H1 (cell line): ENCODE measurements around the gene FAM53B. TPM values are rescaled to one million over a fixed set of nuclear protein-coding genes. Genes with fewer than 3 reads are reported as not detected.

Source experiments
- CTCF ChIA-PET: fragments of 300-600 bp; sonication (Branson Sonifier 250); formaldehyde crosslinking; loops from one replicate; lab custom pipeline; 2021; ENCODE audit not compliant: partially characterized antibody; lab: Charles Lee
- POLR2A ChIA-PET: fragments of 300-600 bp; sonication (Branson Sonifier 250); formaldehyde crosslinking; loops from one replicate; lab custom pipeline; 2021; ENCODE audit warnings: inconsistent platforms; ENCODE audit not compliant: partially characterized antibody; lab: Charles Lee
- DNase-seq, 2 experiments: peaks; one replicate each; pipeline versions ENCODE4 v3.0.0 to v3.0.0-alpha.2; 2010 to 2022; ENCODE audit warnings: low spot score in 2 of 2, low read depth in 1 of 2, mixed read lengths in 1 of 2
- FAIRE-seq: peaks from 2 replicates; lab custom pipeline; 2011; peaks lifted over from hg19 to GRCh38; lab: Jason Lieb, UNC
- H2AFZ ChIP-seq: 2 replicates; pipeline ENCODE4 v1.8.1; 2012; ENCODE audit warnings: low read length, inconsistent platforms
- H2AK5ac ChIP-seq: 2 replicates; pipeline ENCODE4 v1.6.1; 2013; ENCODE audit warnings: low read depth, low read length
- H2BK120ac ChIP-seq: replicated peaks from 2 replicates; pipeline ENCODE3; 2013; ENCODE audit warnings: low read depth, low read length, inconsistent platforms
- H2BK12ac ChIP-seq: 2 replicates; pipeline ENCODE4 v1.6.1; 2013; ENCODE audit warnings: low read depth, low read length
- H2BK15ac ChIP-seq: 2 replicates; pipeline ENCODE4 v1.6.1; 2013; ENCODE audit warnings: low read length
- H2BK20ac ChIP-seq: 2 replicates; pipeline ENCODE4 v1.6.1; 2013; ENCODE audit warnings: low read length
- H2BK5ac ChIP-seq: 2 replicates; pipeline ENCODE4 v1.6.1; 2013; ENCODE audit warnings: low read depth, low read length
- H3K14ac ChIP-seq: 2 replicates; pipeline ENCODE4 v1.6.1; 2013; ENCODE audit warnings: inconsistent platforms; ENCODE audit not compliant: insufficient read length
- H3K18ac ChIP-seq: 2 replicates; pipeline ENCODE4 v1.6.1; 2013; ENCODE audit warnings: low read length; ENCODE audit errors: extremely low read depth
- H3K23ac ChIP-seq: 2 replicates; pipeline ENCODE4 v1.6.1; 2013; ENCODE audit warnings: inconsistent platforms; ENCODE audit not compliant: insufficient read length
- H3K23me2 ChIP-seq: 2 replicates; pipeline ENCODE4 v1.6.1; 2013; ENCODE audit warnings: low read depth, low read length
- H3K27ac ChIP-seq: 2 replicates; pipeline ENCODE4 v1.6.1; 2011; ENCODE audit warnings: low read depth, low read length, inconsistent platforms
- H3K27me3 ChIP-seq, 4 experiments: replicated peaks in 1 of 4; 1 replicate in 1 of 4; 2 replicates in 3 of 4; pipeline versions ENCODE4 v1.6.1 to v1.8.1; 2011 to 2013; ENCODE audit warnings: low read length in 3 of 4, mild to moderate bottlenecking in 3 of 4, inconsistent platforms in 2 of 4, mixed read lengths in 2 of 4, moderate library complexity in 1 of 4; ENCODE audit not compliant: control insufficient read depth in 3 of 4, insufficient read depth in 3 of 4; ENCODE audit errors: extremely low read depth in 1 of 4
- H3K36me3 ChIP-seq, 4 experiments: 2 replicates each; pipeline versions ENCODE4 v1.6.1 to v1.8.1; 2011 to 2013; ENCODE audit warnings: mild to moderate bottlenecking in 4 of 4, low read length in 3 of 4, moderate library complexity in 2 of 4, control low read depth in 1 of 4, inconsistent platforms in 1 of 4; ENCODE audit not compliant: insufficient read depth in 4 of 4, control insufficient read depth in 2 of 4
- H3K4ac ChIP-seq: replicated peaks from 2 replicates; pipeline ENCODE3; 2013; ENCODE audit warnings: low read length, low read depth, mixed read lengths, inconsistent platforms; ENCODE audit not compliant: insufficient read length
- H3K4me1 ChIP-seq, 4 experiments: replicated peaks in 1 of 4; 1 replicate in 1 of 4; 2 replicates in 3 of 4; pipeline versions ENCODE4 v1.6.1 to v1.8.1; 2011 to 2013; ENCODE audit warnings: low read length in 3 of 4, inconsistent platforms in 2 of 4, mixed read lengths in 1 of 4; ENCODE audit not compliant: insufficient read depth in 4 of 4, control insufficient read depth in 3 of 4
- H3K4me2 ChIP-seq, 2 experiments: 2 replicates each; pipeline versions ENCODE4 v1.6.1 to v1.8.1; 2011 to 2013; ENCODE audit warnings: low read depth in 2 of 2, low read length in 2 of 2, control low read depth in 1 of 2, inconsistent platforms in 1 of 2, mild to moderate bottlenecking in 1 of 2; ENCODE audit not compliant: insufficient read depth in 1 of 2
- H3K4me3 ChIP-seq, 4 experiments: fragments of 200-600, 300-600 bp in 1 of 4; sonication (generic), shearing (Covaris generic), sonication (Bioruptor Twin) in 1 of 4; 2 replicates each; pipeline versions ENCODE4 v1.5.1 to v1.8.1; 2011 to 2016; ENCODE audit warnings: low read length in 4 of 4, low read depth in 3 of 4, control low read depth in 2 of 4, inconsistent platforms in 2 of 4, mild to moderate bottlenecking in 2 of 4, mixed read lengths in 1 of 4, moderate library complexity in 1 of 4; ENCODE audit not compliant: insufficient read depth in 2 of 4; ENCODE audit errors: extremely low read depth in 1 of 4
- H3K56ac ChIP-seq: replicated peaks from 2 replicates; pipeline ENCODE3; 2013; ENCODE audit warnings: low read depth, mild to moderate bottlenecking, mixed read lengths, low read length, inconsistent platforms; ENCODE audit not compliant: insufficient read length
- H3K79me1 ChIP-seq: 2 replicates; pipeline ENCODE4 v1.6.1; 2013; ENCODE audit warnings: low read depth, low read length, control low read depth
- H3K79me2 ChIP-seq, 2 experiments: 2 replicates each; pipeline versions ENCODE4 v1.6.1 to v1.8.1; 2012 to 2013; ENCODE audit warnings: low read length in 2 of 2, mild to moderate bottlenecking in 2 of 2, inconsistent platforms in 1 of 2; ENCODE audit not compliant: insufficient read depth in 2 of 2, control insufficient read depth in 1 of 2
- H3K9ac ChIP-seq, 4 experiments: replicated peaks in 1 of 4; 1 replicate in 1 of 4; 2 replicates in 3 of 4; pipeline versions ENCODE4 v1.6.1 to v1.8.1; 2011 to 2013; ENCODE audit warnings: low read depth in 3 of 4, low read length in 3 of 4, control low read depth in 2 of 4, mild to moderate bottlenecking in 2 of 4, moderate library complexity in 2 of 4, inconsistent platforms in 1 of 4; ENCODE audit errors: extremely low read depth in 1 of 4
- H3K9me3 ChIP-seq, 2 experiments: 2 replicates each; pipeline versions ENCODE4 v1.6.1 to v1.8.1; 2012 to 2013; ENCODE audit warnings: mild to moderate bottlenecking in 2 of 2, moderate library complexity in 2 of 2, control low read depth in 1 of 2, inconsistent platforms in 1 of 2, low read depth in 1 of 2, low read length in 1 of 2, mixed read lengths in 1 of 2; ENCODE audit not compliant: insufficient read depth in 2 of 2
- H4K20me1 ChIP-seq, 2 experiments: replicated peaks in 1 of 2; 2 replicates each; pipeline versions ENCODE3 to v1.8.1; 2011 to 2013; ENCODE audit warnings: inconsistent platforms in 2 of 2, low read length in 2 of 2, mild to moderate bottlenecking in 1 of 2; ENCODE audit not compliant: insufficient read depth in 2 of 2, control insufficient read depth in 1 of 2
- H4K5ac ChIP-seq: 2 replicates; pipeline ENCODE4 v1.6.1; 2013; ENCODE audit warnings: low read length, low read depth, mixed read lengths, inconsistent platforms; ENCODE audit not compliant: insufficient read length
- H4K8ac ChIP-seq: 2 replicates; pipeline ENCODE4 v1.8.0; 2013; ENCODE audit warnings: mild to moderate bottlenecking, moderate library complexity, low read length, inconsistent platforms; ENCODE audit not compliant: insufficient read depth; ENCODE audit errors: extremely low read depth
- H4K91ac ChIP-seq: replicated peaks from 2 replicates; pipeline ENCODE3; 2013; ENCODE audit warnings: low read length, mixed read lengths, inconsistent platforms; ENCODE audit not compliant: insufficient read length
- BCL11A ChIP-seq, 2 experiments: IDR thresholded peaks; one replicate each; pipeline ENCODE4 v1.6.1; 2011; ENCODE audit warnings: low read depth in 2 of 2, low read length in 2 of 2, mild to moderate bottlenecking in 2 of 2
- CTBP2 ChIP-seq: IDR thresholded peaks from 2 replicates; pipeline ENCODE4 v1.7.0; 2011; ENCODE audit warnings: borderline replicate concordance, mild to moderate bottlenecking, moderate library complexity, mixed read lengths, low read length; ENCODE audit not compliant: insufficient read depth, insufficient read length
- HDAC6 ChIP-seq: IDR thresholded peaks from one replicate; pipeline ENCODE4 v1.7.1; 2012; ENCODE audit warnings: low read depth, mild to moderate bottlenecking, inconsistent platforms, low read length, moderate library complexity
- KDM1A ChIP-seq: fragments of 200-600, 300-600 bp; sonication (generic); IDR thresholded peaks from 2 replicates; pipeline ENCODE4 v1.7.1; 2016; ENCODE audit warnings: mild to moderate bottlenecking, low read length, borderline replicate concordance
- KDM5A ChIP-seq: fragments of 200-600 bp; IDR thresholded peaks from 2 replicates; pipeline ENCODE4 v1.7.1; 2012; ENCODE audit warnings: mild to moderate bottlenecking, low read length, inconsistent platforms, mixed read lengths
- RNF2 ChIP-seq: fragments of 200-900, 300-1000 bp; sonication (generic); IDR thresholded peaks from 2 replicates; pipeline ENCODE4 v1.7.1; 2016; ENCODE audit warnings: borderline replicate concordance, low read depth, mild to moderate bottlenecking, antibody characterized with exemption, low read length; ENCODE audit not compliant: poor library complexity, severe bottlenecking; ENCODE audit errors: missing control alignments
- SIRT6 ChIP-seq: IDR thresholded peaks from one replicate; pipeline ENCODE4 v1.7.1; 2012; ENCODE audit warnings: low read length, inconsistent platforms
- WGBS, 2 experiments: shearing (Covaris generic) in 1 of 2; methylation state at CpG; one replicate each; pipeline versions ENCODE4 v1.1.6 to v1.1.7; 2013 to 2015; ENCODE audit warnings: low lambda C conversion rate in 2 of 2, mixed read lengths in 2 of 2, inconsistent platforms in 1 of 2, low coverage in 1 of 2, missing lambda C conversion rate in 1 of 2; ENCODE audit not compliant: insufficient replicate concordance in 2 of 2, insufficient coverage in 1 of 2, insufficient read length in 1 of 2; ENCODE audit errors: extremely low coverage in 1 of 2, missing lambda C conversion rate in 1 of 2; 5-methylcytosine and 5-hydroxymethylcytosine counted together
- polyA plus RNA-seq, 7 experiments: library from polyadenylated mRNA; depleted of rRNA in 3 of 7; stranded (reverse) in 5 of 7; unstranded in 2 of 7; fragments of >200 nt in 5 of 7; fragments of 200-250 nt in 2 of 7; gene quantifications; 1 replicate in 5 of 7; 2 replicates in 1 of 7; 4 replicates in 1 of 7; pipeline versions ENCODE4 v1.2.1 to v1.2.3, GENCODE V29; 2011 to 2013; ENCODE audit warnings: missing spikeins in 2 of 7, mixed read lengths in 2 of 7
- total RNA-seq: library from RNA; stranded (reverse); fragmentation: NEBNext Ultra II Directional; extraction: Animal tissue kit (Norgen Biotek cat#: 25700); gene quantifications from 2 replicates; pipeline ENCODE4 v1.2.1, GENCODE V29; 2021
- TF ChIP-seq, protein P1 (sequence below): IDR thresholded peaks from 2 replicates; pipeline ENCODE4 v1.6.1; 2011; ENCODE audit warnings: low read length, improper control_type of control experiment
- TF ChIP-seq, protein P2 (sequence below): IDR thresholded peaks from 2 replicates; pipeline ENCODE4 v1.6.1; 2012; ENCODE audit warnings: inconsistent platforms

The FAM53B gene
- total and polyA plus RNA-seq, 2 of the 8 experiments (the other 6 are each of a cell fraction or from before 2014, with no cell fraction given) = 5.3 to 14.4 TPM

DNA sequence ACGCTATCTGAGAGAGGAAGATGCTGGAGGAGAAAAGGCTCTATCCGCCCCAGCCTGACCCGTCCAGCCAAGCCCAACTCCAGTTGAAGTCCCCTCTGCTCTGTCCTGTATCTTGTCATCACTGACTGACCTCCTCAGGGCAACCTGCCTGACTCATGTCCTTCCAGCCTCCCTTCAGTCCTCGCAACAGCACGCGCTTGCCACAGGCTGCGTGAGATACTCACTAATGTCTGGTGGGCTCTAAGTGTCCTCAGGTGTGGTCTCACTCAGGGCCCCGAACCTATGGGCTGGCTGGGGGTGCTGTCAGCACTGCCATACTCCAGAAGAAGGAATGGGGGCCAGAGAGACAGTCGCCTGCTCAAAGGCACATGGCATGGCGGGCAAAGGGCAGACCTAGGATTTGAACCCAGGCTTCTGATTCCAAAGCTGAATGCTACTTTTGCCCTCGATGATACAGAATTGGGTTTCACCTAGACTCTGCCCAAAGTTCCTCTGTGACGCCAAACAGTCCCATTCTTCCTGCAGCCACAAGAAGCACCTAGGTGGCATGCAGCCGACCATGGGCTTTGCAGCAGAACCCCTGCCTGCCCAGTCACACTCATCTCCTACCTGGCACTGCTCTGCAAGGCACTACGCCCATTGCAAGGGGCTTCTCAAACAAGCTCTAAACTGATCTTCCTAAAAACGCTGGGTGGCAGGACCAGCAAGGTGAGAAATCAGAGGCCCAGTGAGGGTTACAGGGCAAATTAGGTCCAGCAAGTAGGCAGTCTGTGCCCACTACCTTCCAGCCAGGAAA, 8.5 kb downstream of the FAM53B start:
- no peak overlapping the region for H3K4ac ChIP-seq
- TF ChIP-seq, protein P1, sequence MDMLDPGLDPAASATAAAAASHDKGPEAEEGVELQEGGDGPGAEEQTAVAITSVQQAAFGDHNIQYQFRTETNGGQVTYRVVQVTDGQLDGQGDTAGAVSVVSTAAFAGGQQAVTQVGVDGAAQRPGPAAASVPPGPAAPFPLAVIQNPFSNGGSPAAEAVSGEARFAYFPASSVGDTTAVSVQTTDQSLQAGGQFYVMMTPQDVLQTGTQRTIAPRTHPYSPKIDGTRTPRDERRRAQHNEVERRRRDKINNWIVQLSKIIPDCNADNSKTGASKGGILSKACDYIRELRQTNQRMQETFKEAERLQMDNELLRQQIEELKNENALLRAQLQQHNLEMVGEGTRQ = no peak
- TF ChIP-seq RNF2 = no peak
- TF ChIP-seq KDM1A = no peak
- TF ChIP-seq SIRT6 = no peak
- no peak for TF ChIP-seq KDM5A
- no peak for TF ChIP-seq BCL11A (IDR thresholded peaks at IDR 0.05; ENCODE audit: low read depth in 2 of 2, low read length in 2 of 2)
- no peak for TF ChIP-seq CTBP2
- TF ChIP-seq, protein P2, sequence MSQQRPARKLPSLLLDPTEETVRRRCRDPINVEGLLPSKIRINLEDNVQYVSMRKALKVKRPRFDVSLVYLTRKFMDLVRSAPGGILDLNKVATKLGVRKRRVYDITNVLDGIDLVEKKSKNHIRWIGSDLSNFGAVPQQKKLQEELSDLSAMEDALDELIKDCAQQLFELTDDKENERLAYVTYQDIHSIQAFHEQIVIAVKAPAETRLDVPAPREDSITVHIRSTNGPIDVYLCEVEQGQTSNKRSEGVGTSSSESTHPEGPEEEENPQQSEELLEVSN = no peak
- TF ChIP-seq HDAC6 = no peak

More for the DNA sequence above, 8.5 kb downstream of the FAM53B start:
- no peak overlapping the region for H2BK15ac ChIP-seq
- H3K56ac ChIP-seq = no peak overlapping the region
- 92% methylated on average over 15 of the region's 15 CpGs; no CpG with 5 or more reads in 1 of the 2 experiments for WGBS, 2 experiments
- H3K9ac ChIP-seq = no peak overlapping the region
- no peaks in the 10 kb centered on the region for H3K36me3 ChIP-seq
- H3K9me3 ChIP-seq = no peaks in the 10 kb centered on the region
- CTCF ChIA-PET = interaction anchor here (0.8 to 3.0 kb wide), 4 partner anchors 12 to 200 kb away, joined by 3 to 13 read pairs (median 4); no protein-coding TSS in a partner anchor
- H3K27ac ChIP-seq = no peak overlapping the region
- H3K23me2 ChIP-seq = no peaks in the 10 kb centered on the region
- no peak overlapping the region for H4K8ac ChIP-seq
- DNase-seq = peak in 1 of 2 experiments; percentile 37
- peaks cover 16% of the 10 kb centered on the region for H3K79me1 ChIP-seq
- H3K4me2 ChIP-seq = no peak overlapping the region
- no peak overlapping the region for H2BK12ac ChIP-seq
- no peak overlapping the region for H2AK5ac ChIP-seq
- no peak overlapping the region for H3K23ac ChIP-seq
- H4K20me1 ChIP-seq = peaks cover 8 to 27% of the 10 kb centered on the region in 2 experiments
- H3K79me2 ChIP-seq = peaks cover 0 to 14% of the 10 kb centered on the region in 2 experiments; a peak in 2 of 4 replicates
- H4K91ac ChIP-seq = no peak overlapping the region
- no peak overlapping the region for H2BK5ac ChIP-seq
- no peaks in the 10 kb centered on the region; a peak in 2 of 7 replicates for H3K27me3 ChIP-seq
- H4K5ac ChIP-seq = no peak overlapping the region
- H2BK120ac ChIP-seq = no peak overlapping the region
- POLR2A ChIA-PET = interaction anchor here (1.2 kb wide), 1 partner anchor 15 kb away, joined by 3 read pairs; no protein-coding TSS in a partner anchor
- H3K18ac ChIP-seq = no peak overlapping the region
- H3K14ac ChIP-seq = no peak overlapping the region
- no peak overlapping the region for H2AFZ ChIP-seq
- H3K4me3 ChIP-seq = no peak overlapping the region
- H3K4me1 ChIP-seq = peaks cover 19 to 32% (median 22%) of the 10 kb centered on the region in 4 experiments
- H2BK20ac ChIP-seq = no peak overlapping the region
- no peak for FAIRE-seq
